SIG-M5 (cell line): Measurements from ENCODE around the gene GPX7.
"Not testable (repeated sequence)": the region's sequence is repeated elsewhere in the genome, so short reads cannot be mapped to it uniquely, and the experiment has no call there.

Source experiments
- DNase-seq: peaks from one replicate; lab custom pipeline; 2025; lab: John Stamatoyannopoulos, UW

Gene GPX7

DNA sequence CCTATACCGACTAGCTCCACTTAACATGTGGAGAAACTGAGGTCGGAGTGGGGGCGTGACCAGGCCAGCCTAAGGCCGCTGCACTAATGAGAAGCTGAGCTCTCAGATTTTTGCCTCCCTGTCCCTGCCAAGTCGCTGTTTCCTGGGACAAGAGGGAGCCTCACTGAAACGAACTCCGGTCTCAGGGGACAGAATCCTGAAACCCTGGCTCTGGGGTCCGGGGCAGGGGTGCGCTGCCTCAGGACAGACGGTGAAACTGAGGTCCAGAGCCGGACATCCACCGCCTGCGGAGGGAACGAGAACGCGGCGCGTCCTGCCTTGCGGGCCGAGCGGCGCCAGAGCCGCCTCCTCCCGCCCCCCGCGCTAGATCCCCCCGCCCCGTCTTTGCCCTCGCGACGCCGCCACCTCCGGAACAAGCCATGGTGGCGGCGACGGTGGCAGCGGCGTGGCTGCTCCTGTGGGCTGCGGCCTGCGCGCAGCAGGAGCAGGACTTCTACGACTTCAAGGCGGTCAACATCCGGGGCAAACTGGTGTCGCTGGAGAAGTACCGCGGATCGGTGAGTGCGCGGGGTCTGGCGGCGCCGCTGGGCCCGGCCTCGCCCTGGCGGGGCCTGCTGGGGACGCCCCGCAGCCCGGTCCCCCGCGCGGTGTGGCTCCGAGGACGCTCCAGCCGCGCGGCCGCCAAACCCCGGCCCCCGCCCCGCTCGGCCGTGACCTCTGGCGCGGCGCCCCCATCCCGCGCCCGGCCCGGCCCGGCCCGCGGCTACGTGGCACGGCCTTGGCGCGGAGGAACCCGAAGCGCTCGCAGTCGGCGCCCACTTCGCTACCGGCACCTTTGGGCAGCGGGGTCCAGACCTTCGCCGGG is at the start of gene GPX7:
GPX7 (plus strand) TSS at position 381 of the 865 bp plus-strand sequence; CDS start at position 420, 39 bp downstream.
- DNase-seq, result no peak

DNA sequence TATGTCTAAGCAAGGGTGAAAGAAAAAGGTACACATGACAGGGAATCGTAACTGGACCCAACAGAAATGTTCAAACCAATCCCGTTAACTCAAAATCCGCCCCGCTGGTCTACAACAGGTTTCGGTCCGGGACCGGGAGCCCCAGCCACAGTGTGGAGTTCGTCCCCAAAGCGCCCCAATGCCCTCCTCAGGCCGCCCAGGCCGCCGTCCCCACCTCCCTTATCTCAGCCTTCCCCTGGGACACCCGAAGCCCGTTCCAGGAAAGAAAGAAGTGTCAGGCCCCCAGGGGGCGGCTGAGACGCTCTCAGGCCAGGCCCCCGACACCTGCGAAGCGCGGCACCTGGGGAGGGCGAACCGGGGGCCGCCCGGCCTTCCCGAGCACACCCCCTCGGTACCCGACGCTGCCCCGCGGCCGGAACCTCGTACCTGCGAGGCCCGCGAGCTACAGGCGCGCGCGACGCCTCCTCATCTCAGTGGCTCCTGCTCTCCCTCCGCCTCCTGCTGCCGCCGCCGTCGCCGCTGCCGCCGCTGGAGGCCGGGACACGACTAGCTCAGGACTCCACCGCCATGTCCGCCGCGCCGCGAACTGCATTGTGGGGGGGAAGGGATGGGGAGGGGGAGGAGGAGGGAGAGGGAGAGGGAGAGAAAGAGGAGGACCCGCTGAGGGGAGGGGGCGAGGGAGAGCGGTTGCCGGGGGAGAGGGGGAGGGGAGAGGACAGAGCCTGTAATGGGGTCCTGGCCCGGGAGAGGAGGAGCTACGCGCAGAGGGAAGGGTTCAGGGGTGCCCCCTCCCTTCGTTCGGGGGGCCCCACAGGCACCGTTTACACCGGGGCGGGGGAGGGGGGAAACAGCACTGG is 49.4 kb upstream of the GPX7 start, which contains the start of gene TUT4:
TUT4 (minus strand) TSS at position 588 of the 857 bp plus-strand sequence. CDS start 26,812 bp downstream, outside the sequence.
- DNase-seq, result no peak

DNA sequence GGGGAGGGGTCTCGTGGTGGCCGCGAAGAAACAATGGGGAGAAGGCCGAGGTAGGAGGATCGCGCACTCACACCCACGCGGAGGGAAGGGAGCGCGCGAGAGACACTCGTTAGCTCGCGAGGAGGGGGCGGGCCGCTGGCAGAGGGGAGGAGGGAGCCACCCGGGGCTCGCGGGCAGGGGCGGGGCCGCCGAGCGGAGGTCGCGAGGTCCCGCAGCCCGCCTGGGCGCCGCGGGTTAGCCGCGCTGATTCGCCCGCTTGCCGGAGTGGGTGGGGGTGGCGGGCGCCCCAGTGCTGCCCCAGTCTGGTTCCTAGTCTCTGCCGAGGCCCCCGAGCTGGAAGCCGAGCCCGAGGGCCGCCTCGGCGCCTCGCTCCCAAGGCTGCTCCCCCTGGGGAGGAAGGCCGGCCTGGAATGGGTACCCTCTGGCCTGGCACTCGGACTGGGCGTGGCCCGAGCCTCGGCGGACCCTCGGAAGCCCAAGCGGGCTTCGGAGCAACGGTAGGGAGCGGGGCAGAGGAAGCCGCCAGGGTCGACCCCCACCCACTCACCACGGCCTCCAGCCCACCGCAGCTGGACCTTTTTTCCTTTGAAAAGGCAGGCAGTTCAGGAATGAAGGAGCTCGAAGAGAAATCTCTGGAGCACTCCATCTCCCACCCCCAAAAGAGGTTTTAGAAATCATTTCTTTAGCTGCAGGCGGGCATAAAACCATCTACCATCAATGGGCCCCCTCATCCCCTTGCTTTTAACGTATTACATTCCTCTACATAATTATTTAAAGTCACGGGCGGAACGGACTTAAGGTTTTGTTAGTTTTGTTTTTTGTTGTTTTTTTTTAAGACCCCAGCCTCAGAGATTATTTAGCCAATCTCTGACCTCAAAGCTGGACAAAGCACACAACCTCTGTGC is 48.6 kb upstream of the GPX7 start:
- no peak for DNase-seq

DNA sequence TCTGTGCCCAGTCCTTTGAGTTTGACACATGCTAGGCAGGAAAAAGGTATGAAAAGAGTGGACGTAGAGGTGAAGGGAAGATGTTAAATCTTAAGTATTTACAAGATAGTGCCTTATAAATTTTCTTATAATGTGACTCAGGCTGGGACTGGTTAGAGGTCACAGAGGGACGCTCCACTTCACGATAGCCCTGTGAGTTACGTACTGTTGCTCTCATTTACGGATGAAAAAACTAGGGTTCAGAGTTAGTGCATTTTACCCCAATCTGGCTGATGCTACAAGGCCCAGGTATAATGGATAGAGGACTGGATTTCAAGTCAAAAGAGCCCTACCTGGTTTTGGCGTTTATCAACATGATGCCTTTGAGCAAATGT is 47.9 kb upstream of the GPX7 start:
- DNase-seq, result no peak

DNA sequence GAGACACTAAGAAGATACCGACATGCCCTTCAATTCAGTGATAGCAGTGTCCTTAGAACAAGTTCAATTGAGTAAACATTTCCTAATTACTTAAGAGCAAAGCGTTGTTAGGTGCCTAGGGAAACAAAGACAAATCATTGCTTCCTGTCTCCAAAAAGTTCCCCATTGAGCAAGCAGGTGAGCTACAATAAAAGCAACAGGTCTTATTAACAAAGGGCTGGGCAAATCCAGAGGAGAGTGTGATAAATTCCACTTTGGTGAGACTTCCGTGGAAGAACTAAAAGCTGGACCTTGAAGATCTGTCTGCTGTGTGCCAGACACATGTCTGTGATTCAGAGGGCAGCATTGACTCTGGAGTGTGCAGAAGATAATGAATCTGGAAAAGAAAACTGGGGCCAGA is 47.4 kb upstream of the GPX7 start:
- no peak for DNase-seq

DNA sequence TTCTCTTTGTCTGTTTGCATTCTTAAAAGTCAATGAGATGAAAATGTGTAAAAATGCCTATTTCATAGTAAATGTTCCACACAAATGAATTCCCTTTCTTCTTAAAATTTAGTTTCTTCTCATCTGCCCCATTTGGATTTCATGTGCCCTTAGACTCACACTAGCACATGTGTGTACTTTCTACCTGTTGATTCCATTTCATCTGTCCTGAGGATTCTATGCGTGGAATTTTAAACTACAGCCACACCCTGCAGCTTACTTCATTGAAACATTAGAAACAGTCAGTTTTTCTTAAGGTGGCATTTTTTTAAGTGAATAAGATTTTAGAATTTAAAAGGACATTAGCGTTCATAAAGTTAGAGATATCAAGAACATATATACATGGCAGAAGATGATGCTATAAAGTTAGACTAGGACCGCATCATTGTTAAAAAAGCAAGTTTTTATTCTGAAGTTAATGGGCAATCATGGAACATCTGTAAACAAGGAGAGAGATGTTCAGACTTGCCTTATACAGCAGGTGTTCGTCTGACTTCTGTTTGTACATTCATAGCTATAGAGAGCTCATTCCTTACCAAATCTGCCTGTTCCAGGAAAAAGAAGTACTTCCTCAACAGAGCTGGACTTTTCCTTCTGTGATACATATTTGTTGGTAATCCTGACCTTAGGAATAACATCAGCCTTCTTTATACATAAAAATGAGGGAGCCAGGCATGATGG is 45.4 kb upstream of the GPX7 start:
- no peak for DNase-seq

DNA sequence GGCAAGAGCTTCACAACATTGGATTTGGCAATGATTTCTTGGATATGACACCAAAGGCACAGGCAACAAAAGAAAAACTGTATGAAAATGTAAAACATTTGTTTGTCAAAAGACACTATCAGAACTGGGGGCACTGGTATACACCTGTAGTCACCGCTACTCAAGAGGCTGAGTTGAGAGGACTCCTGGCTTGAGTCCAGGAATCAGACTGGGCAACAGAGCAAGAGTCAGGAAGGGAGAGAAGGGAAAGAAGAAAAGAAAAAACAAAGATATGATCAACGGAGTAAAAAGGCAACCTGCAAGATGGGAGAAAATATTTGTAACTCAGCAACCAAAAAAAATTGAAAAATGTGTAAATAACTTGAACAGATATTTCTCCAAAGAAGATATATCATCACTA is 43.2 kb upstream of the GPX7 start:
- DNase-seq, result no peak

DNA sequence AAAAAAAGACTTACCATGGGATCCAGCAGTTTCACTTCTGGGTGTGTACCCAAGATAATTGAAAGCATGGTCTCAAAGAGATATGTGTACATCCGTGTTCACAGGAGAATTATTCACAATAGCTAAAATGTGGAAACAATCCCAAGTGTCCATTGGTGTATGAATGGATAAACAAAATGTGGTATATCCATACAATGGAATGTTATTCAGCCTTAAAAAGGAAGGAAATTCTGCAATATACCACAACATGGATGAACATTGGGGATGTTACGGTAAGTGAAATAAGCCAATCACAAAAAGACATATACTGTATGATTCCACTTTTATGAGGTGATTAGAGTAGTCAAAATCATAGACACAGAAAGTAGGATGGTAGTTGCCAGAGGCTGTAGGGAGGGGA is 42.3 kb upstream of the GPX7 start:
- no peak for DNase-seq

DNA sequence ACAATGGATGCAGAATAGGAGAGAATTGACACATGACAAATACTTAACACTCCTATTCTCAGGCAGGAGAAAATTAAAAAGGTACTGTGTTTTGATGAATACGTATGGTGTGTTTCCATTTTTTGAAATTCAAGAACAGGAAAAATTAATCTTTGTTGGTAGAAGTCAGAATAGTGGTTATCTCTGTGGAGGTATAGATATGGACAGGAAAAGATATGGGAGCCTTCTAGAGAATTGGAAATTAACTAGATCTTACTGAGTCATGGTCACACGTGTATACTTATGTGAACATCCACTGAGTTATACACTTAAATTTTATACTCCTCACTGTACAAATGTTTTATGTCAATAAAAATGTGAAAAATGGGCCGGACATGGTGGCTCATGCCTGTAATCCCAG is 39.4 kb upstream of the GPX7 start:
- no peak for DNase-seq

DNA sequence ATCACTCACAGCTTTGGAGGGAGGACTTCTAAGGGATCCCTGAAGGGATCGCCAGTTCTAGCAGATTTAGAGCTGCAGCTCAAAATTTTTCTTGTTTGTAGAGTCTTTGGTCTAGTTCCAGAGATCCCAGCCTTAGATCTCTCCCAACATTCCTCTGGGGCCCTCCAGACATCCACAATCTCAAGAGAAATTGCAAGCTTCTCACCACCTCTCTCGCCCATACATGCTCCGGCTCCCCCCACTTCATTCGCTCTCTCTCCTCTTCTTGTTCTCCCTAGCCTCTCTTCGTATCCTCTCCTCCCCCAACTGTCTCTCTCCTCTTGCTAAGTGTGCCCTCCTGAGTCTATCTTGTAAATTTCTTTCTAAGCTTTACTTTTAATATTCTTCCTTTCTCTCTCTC is 34.2 kb upstream of the GPX7 start:
- DNase-seq, result no peak

DNA sequence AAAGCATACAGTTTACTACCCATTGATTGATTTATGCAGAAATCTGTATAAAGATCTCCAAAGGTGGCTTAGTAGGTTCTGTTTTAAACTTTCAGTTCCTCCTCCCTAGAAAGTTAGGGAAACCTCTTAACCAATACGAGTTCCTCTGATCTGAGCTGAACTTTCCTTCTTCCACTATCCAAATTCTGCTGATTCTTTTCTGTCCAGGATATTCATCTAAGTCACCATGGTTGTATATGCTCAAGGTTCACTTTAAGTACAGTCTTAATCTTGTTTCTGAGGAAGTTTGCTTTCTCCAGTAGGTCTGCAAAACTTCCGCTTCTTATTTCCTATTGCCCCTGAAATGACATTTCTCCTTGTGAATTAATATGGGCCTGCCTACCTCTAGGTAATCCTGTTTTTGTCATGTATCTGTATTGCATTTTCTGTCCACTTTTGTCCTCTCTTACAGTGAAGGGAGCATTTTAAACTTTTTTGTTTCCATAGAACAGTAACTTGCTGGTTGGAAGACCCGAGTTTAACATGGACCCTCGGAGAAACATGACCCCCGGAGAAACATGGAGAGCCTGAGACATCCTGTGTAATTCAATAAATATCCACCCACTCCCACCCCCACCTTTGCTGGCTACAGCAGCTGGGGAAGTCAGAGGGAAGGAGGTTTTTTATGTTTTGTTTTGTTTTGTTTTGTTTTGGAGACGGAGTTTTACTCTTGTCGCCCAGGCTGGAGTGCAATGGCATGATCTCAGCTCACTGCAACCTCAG is 32.5 kb upstream of the GPX7 start:
- DNase-seq, result peak; percentile 30

DNA sequence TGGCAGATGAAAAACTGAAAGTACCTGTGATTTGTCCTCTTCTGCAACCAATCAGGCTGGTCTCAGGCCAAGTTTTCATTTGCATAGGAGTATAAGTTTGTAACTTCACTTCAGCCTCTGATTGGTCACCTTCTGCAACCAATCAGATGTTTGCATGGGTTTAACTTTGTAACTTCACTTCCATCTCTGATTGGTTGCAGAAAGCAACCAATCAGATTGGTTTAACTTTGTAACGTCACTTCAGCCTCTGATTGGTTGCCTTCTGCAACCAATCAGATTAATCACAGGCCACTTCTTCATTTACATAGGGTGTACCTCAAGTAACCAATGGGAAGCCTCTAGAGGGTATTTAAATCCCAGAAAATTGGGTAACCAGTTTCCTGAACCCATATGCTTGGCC is 30.4 kb upstream of the GPX7 start:
- DNase-seq, result no peak

DNA sequence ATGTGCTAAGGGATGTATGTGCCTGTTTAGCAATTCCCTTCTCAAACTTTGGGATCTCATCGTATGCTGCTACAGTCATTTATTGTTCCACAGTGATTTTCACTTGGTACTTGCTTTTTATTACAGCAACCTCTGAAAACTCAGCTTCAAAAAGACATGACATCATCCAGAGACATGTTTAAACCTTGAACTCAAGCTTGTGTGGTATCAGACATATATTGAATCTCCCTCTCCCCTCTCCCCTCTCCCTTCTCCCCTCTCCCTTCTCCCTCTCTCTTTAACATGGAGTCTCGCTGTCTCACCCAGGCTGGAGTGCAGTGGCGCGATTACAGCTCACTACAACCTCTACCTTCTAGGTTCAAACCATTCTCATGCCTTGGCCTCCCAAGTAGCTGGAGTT is 29.8 kb upstream of the GPX7 start:
- no peak for DNase-seq

DNA sequence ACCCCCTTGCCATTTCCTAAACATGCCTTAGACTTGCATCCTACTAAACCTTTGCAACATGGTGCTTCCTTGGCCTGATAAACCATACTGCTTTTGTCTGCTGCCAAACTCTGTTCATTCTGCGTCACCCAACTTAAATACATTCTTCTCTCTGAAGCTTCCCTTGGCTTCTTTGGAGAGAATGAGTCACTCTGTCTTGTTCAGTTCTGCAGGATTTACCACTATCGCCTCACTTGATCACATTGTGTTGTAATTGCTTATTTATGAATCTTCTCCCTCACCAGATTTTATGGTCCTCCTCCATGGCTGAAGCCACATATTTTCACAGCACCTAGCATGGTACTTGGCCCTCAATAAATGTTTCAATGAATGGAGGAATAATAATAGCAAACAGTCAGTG is 27.6 kb upstream of the GPX7 start:
- DNase-seq, result peak; percentile 34

DNA sequence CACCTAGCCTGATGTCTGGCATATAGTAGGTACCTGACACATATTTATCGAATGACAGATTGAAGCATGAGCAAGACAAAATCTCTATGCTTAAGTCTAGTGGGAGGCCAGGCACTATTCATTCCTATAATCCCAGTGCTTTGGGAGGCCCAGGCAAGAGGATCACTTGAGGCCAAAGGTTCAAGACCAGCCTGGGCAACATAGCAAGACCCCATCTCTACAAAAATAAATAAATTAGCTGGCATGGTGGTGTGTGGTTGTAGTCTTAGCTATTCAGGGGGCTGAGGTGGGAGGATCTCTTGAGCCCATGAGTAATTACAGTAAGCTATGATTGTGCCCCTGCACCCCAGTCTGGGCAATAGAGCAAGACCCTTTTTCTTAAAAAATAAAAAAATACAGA is 26.1 kb upstream of the GPX7 start:
- DNase-seq, result no peak

DNA sequence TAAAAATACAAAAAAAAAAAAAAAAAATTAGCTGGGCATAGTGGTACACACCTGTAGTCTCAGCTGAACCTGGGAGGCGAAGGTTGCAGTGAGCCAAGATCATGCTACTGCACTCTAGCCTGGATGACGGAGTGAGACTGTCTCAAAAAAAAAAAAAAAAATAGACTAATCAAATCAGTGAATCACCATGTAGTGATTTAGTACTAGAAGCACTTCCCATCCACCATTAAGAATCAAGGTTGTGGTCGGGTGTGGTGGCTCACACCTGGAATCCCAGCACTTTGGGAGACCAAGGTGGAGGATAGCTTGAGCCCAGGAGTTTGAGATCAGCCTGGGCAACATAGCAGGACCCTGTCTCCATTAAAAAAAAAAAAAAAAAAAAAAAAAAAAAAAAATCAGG is 24.1 kb upstream of the GPX7 start:
- not testable (repeated sequence) for DNase-seq

DNA sequence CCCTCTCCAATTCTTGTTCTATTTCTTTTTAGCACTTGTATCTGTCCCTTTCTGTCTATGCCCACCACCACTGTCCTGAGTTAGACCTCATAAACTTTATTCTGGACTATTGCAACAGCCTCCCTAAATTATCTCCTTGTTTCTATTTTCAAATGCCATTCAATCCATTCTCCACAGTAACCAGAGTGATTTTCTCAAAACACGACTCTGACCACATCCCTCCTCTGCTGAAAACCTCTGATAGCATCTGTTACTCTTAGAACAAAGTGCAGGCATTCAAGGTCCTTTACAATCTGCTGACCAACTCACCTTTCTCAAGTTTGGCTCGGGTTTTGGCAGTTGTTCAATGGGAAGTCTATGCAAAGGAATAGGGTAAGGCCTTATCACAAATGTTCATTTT is 22.8 kb upstream of the GPX7 start:
- DNase-seq, result no peak

DNA sequence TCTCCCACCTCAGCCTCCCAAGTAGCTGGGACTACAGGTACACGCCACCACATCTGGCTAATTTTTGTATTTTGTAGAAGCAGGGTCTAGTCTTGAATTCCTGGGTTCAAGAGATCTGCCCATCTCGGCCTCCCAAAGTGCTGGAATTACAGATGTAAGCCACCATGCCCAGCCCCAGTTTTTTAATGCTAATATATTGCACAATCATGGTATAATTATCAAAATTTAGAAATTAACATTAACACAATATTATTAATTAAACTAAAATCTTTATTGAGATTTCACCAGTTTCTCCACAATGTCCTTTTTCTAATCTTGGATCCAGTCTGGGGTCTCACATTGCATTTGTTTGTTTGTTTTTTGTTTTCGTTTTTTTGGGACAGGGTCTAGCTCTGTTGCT is 21.9 kb upstream of the GPX7 start:
- no peak for DNase-seq

DNA sequence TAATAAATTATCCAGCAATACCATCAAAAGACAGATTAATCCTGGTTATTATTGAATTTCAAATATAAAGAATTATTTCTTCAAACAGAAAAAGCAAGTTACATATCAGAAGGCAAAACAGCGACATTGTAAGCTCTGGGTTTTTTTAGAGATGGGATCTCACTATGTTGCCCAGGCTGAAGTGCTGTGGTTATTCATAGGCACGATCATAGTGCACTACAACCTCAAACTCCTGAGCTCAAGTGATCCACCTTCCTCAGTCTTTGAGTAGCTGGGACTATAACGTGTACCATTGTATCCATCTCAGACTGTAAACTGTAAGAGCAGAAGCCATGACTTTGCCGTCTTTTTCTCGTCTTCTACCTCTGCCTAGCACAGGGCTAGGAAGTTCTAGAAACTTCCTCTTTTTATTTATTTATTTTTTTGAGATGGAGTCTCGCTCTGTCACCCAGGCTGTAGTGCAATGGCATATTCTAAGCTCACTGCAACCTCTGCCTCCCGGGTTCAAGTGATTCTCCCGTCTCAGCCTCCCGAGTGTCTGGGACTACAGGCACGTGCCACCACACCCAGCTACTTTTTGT is 20.0 kb upstream of the GPX7 start:
- DNase-seq, result no peak

DNA sequence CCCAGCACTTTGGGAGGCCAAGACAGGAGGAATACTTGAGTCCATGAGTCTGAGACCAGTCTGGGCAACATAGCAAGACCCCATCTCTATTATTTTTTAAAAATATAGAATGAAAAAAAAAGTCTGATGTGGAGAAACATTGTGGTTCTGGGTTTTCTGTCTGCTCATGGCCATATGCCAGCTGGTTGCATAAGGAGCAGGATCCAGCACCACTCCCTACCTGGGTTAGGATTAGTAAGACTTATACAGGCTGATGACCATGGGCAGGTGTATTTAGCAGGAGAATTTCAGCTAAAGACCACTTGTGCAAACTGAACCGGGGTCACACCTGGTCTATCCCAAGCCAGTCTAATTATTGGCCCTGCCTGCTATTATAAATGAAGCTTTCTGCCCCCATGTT is 16.7 kb upstream of the GPX7 start:
- no peak for DNase-seq
